SU-DHL-6 (cell line): ENCODE data around the gene BCAR1.
"Not testable (repeated sequence)": the region's sequence is repeated elsewhere in the genome, so short reads cannot be mapped to it uniquely, and the experiment has no call there.

ENCODE experiments used
- H2AFZ ChIP-seq: fragments of 200-600 bp; sonication (generic); 2 replicates; pipeline ENCODE4 v1.6.1; 2014; ENCODE audit warnings: low read depth, mild to moderate bottlenecking, moderate library complexity, mixed read lengths, antibody characterized with exemption, low read length; ENCODE audit not compliant: severe bottlenecking
- H3F3A ChIP-seq: fragments of 200-600 bp; shearing (Covaris generic); 2 replicates; pipeline ENCODE4 v1.6.0; 2016; ENCODE audit warnings: antibody characterized with exemption, mild to moderate bottlenecking; ENCODE audit not compliant: insufficient read depth
- H3K27ac ChIP-seq: fragments of 200-600 bp; sonication (generic); 2 replicates; pipeline ENCODE4 v1.5.1; 2016; ENCODE audit warnings: low read depth, mild to moderate bottlenecking, low read length, moderate library complexity, mixed read lengths
- H3K27me3 ChIP-seq: fragments of 200-600 bp; sonication (generic), shearing (Covaris generic); 2 replicates; pipeline ENCODE4 v1.6.0; 2014; ENCODE audit warnings: mild to moderate bottlenecking, low read length
- H3K36me3 ChIP-seq: fragments of 200-600 bp; sonication (generic); 2 replicates; pipeline ENCODE4 v1.6.1; 2014; ENCODE audit warnings: mild to moderate bottlenecking, low read length, mixed read lengths
- H3K4me2 ChIP-seq: fragments of 300-600, 200-600 bp; shearing (Covaris generic), sonication (generic); 2 replicates; pipeline ENCODE4 v1.6.0; 2014; ENCODE audit warnings: low read length, low read depth, mild to moderate bottlenecking; ENCODE audit not compliant: poor library complexity, severe bottlenecking
- H3K4me3 ChIP-seq: fragments of 200-600 bp; sonication (generic); 2 replicates; pipeline ENCODE4 v1.5.1; 2014; ENCODE audit warnings: antibody characterized with exemption, low read length, mild to moderate bottlenecking, mixed read lengths; ENCODE audit not compliant: insufficient read depth, poor library complexity, severe bottlenecking
- H3K79me2 ChIP-seq: fragments of 200-600 bp; sonication (generic); 2 replicates; pipeline ENCODE4 v1.6.1; 2014; ENCODE audit warnings: mild to moderate bottlenecking, low read length, moderate library complexity; ENCODE audit not compliant: insufficient read depth
- H3K9ac ChIP-seq: fragments of 200-600 bp; sonication (generic); 2 replicates; pipeline ENCODE4 v1.7.0; 2014; ENCODE audit warnings: mild to moderate bottlenecking, low read length
- H3K9me2 ChIP-seq: fragments of 200-600 bp; sonication (generic); replicated peaks from 2 replicates; pipeline ENCODE4 v1.6.1; 2014; ENCODE audit warnings: low read length; ENCODE audit not compliant: insufficient read depth
- H3K9me3 ChIP-seq: fragments of 200-600 bp; sonication (generic); 2 replicates; pipeline ENCODE4 v1.6.1; 2014; ENCODE audit warnings: low read length, mixed read lengths; ENCODE audit not compliant: insufficient read depth
- H4K20me1 ChIP-seq: fragments of 200-600 bp; sonication (generic); 2 replicates; pipeline ENCODE4 v1.6.1; 2014; ENCODE audit warnings: low read depth, mild to moderate bottlenecking, antibody characterized with exemption, low read length, moderate library complexity, mixed read lengths
- EZH2phosphoT487 ChIP-seq: fragments of 200-600 bp; sonication (generic), shearing (Covaris generic); conservative IDR thresholded peaks from 2 replicates; pipeline ENCODE4 v1.6.1; 2018; ENCODE audit warnings: mild to moderate bottlenecking, antibody characterized with exemption, low read length, moderate library complexity, mixed read lengths
- TF ChIP-seq, protein P1 (sequence below): fragments of 200-600 bp; sonication (generic); IDR thresholded peaks from one replicate; pipeline ENCODE4 v1.5.1; 2017; ENCODE audit warnings: antibody characterized with exemption, mild to moderate bottlenecking, low read length, moderate library complexity; ENCODE audit not compliant: insufficient read depth, poor library complexity, severe bottlenecking

The BCAR1 gene

DNA sequence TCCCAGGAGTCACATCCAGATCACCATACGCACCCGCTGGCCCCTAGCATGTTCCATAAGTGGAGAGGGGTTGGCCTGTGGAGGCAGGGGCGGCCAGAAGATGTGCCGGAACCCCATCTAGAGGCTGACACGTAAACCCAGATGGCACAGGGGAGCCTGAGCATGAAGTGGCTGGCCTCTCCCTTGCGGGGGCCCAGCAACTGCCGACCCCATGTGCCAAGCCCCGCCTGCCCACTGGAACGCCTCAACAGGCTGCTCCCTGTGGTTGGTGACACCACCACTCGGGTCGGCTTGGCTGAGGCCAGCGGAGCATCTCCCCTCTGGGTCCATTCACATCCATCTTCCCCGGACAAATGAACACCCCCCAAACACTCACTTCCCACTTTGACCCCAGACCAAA lies 9.5 kb downstream of the BCAR1 start:
- Histone ChIP-seq H3K9ac (no peak overlapping the region), H3F3A (no peaks in the 10 kb centered on the region), H3K9me3 (no peaks in the 10 kb centered on the region), H3K27ac (no peak overlapping the region), H3K79me2 (no peaks in the 10 kb centered on the region), H3K4me2 (no peak overlapping the region), H4K20me1 (no peaks in the 10 kb centered on the region), H3K9me2 (no peaks in the 10 kb centered on the region), H3K36me3 (no peaks in the 10 kb centered on the region), H3K27me3 (no peaks in the 10 kb centered on the region), H2AFZ (no peak overlapping the region), H3K4me3 (no peak overlapping the region)
- TF ChIP-seq, protein P1, sequence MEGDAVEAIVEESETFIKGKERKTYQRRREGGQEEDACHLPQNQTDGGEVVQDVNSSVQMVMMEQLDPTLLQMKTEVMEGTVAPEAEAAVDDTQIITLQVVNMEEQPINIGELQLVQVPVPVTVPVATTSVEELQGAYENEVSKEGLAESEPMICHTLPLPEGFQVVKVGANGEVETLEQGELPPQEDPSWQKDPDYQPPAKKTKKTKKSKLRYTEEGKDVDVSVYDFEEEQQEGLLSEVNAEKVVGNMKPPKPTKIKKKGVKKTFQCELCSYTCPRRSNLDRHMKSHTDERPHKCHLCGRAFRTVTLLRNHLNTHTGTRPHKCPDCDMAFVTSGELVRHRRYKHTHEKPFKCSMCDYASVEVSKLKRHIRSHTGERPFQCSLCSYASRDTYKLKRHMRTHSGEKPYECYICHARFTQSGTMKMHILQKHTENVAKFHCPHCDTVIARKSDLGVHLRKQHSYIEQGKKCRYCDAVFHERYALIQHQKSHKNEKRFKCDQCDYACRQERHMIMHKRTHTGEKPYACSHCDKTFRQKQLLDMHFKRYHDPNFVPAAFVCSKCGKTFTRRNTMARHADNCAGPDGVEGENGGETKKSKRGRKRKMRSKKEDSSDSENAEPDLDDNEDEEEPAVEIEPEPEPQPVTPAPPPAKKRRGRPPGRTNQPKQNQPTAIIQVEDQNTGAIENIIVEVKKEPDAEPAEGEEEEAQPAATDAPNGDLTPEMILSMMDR: no peak
- no peak for TF ChIP-seq EZH2phosphoT487

DNA sequence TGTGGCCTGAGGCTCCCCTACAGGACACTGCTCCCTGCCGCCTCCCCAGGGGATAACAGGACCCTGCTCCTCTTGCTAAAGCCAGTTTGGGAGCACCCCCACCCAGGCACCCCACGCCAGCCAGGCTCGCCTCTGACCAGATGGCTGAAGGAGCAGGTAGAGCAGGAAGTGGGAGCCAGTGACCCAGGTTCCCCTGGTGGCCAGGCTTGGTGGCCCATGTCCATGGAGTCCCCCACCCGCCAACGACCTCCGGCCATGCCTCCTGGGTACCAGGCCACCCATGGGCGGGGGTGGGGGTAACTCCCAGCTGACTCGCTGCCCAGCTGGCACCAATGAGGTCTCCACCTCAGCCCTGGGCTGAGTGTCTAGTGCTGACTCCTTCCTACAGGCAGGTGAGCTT lies 10.0 kb downstream of the BCAR1 start:
- no peak overlapping the region for H2AFZ ChIP-seq
- H3K27me3 ChIP-seq: no peaks in the 10 kb centered on the region
- TF ChIP-seq, protein P1: no peak
- no peak for TF ChIP-seq EZH2phosphoT487
- no peaks in the 10 kb centered on the region for H3K79me2 ChIP-seq
- H3F3A ChIP-seq: no peaks in the 10 kb centered on the region
- H3K9ac ChIP-seq: no peak overlapping the region
- H3K4me3 ChIP-seq: no peak overlapping the region
- H4K20me1 ChIP-seq: no peaks in the 10 kb centered on the region
- H3K27ac ChIP-seq: no peak overlapping the region
- H3K9me2 ChIP-seq: no peaks in the 10 kb centered on the region
- H3K9me3 ChIP-seq: no peaks in the 10 kb centered on the region
- H3K4me2 ChIP-seq: no peak overlapping the region
- no peaks in the 10 kb centered on the region for H3K36me3 ChIP-seq

DNA sequence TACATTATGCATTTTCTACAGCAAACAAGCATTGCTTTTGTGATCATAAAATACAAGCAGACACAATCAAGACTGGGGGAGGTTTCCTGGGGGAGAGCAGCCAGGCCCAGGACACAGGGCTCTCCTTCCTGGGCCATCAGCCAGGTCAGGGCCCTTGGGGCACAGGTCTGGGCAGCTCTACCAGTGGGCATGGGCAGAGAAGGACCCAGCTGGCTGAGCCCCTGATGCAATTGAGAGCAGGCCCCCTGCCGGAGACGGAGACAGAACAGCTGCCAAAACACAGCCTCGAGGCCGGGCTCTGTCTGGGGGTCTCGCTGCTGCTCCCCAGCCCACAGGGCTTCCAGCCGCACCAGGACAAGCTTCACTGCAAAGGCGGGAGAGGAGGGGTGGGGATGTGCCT lies 10.8 kb downstream of the BCAR1 start:
- H2AFZ ChIP-seq, H3K4me3 ChIP-seq, H3K27me3 ChIP-seq, H3K9ac ChIP-seq, H3K79me2 ChIP-seq, H3K27ac ChIP-seq, H3F3A ChIP-seq, H3K4me2 ChIP-seq, H3K9me3 ChIP-seq, H3K9me2 ChIP-seq, H4K20me1 ChIP-seq, H3K36me3 ChIP-seq: not testable (repeated sequence)

DNA sequence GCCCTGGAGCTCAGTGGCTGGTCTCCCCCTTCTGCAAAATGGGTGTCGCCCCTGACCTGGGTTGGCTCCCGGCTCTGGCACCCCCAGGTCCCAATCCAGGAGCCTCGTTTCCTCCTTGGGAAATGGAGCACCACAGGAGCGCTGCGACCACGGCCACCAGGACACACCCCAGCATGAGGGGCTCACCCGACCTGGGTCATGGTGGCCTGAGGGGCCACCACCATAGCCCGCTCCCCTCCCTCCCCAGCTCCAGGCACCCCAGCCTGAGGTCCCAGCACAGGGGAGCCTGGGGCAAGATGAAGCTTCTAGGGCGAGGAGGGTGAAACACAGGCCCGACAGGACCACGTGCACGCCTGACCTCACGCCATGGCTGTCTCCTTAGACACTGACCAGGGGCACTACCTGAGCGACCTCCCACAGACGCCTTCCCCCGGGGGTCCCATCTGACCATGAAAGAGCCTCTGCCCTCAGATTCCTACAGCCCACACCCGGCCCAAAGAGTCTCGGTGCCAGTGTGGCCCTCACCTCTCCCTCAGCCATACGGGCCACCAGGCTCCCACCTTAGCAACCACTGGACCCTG lies 11.8 kb downstream of the BCAR1 start:
- Histone ChIP-seq H3K4me3 (no peak overlapping the region), H4K20me1 (no peaks in the 10 kb centered on the region), H3K79me2 (no peaks in the 10 kb centered on the region), H3K4me2 (no peak overlapping the region), H3K9me2 (no peaks in the 10 kb centered on the region), H3K27me3 (no peaks in the 10 kb centered on the region), H3K36me3 (no peaks in the 10 kb centered on the region), H2AFZ (no peak overlapping the region), H3K9me3 (no peaks in the 10 kb centered on the region), H3K9ac (no peak overlapping the region), H3K27ac (no peak overlapping the region), H3F3A (no peaks in the 10 kb centered on the region)
- TF ChIP-seq EZH2phosphoT487: no peak
- TF ChIP-seq, protein P1: no peak
